ENCODE results near the gene ADORA1.

Gene ADORA1

DNA sequence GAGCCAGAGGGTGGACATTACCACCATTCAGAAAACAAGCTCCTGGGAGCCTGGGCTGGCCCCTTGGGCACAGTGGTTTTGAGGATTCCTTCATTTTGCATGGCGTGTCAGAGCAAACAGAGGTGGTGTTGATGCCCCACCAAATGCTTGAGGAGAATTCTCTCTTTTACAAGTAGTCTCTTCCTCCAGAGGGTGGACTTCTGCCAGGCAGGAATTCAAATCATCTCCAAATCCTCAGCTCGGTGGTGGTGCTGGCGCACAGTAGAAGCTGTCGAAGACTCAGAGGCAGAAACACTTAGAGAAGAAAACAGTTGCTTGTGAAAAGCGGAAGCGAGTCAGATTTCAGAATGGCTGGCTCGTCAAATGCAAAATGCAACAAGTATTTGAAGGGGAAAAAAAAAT is 62.4 kb downstream of the ADORA1 start:
- DNase-seq, result no peak

DNA sequence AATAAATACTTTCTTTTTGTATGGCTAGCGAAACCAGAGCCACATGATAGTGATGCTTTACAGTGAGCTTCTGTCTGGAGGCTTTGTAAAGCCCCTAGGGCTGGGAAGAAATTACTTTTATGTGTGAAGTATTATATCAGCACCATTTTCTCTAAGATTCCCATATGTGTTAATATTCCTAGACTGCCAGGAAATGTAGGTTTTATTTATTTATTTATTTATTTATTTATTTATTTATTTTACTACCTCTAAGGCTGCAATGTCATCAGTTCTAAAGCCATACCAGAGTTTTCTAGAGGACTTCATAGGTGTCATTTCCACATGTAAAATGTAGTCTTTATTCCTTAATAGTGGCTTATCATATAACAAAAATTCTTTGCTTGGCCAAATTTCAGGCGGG is 63.4 kb downstream of the ADORA1 start:
- DNase-seq, result no peak

DNA sequence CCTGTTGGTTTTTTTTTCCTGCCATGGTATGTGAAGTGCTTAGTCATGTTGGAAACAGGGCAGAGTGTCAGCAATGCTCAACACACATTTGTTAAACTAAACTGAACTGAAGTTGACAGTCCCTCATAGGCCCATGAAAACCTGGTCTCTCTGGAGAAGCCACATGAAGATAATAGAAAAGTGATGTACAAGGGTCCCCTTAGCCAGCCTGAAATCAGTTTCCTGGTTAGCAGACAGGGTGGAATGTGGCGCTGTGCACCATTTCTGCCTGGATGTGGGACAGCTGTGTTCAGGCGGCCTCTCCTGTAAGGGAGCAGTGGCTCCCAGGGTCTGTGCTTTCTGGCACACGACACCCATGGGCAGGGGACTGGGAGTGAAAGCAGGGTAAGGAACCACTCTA is 68.8 kb downstream of the ADORA1 start:
- DNase-seq, result no peak

- DNase-seq, result no peak
These were observed 70.1 kb downstream of the ADORA1 start for GRCh38 chr1:203197625-203198024.

DNA sequence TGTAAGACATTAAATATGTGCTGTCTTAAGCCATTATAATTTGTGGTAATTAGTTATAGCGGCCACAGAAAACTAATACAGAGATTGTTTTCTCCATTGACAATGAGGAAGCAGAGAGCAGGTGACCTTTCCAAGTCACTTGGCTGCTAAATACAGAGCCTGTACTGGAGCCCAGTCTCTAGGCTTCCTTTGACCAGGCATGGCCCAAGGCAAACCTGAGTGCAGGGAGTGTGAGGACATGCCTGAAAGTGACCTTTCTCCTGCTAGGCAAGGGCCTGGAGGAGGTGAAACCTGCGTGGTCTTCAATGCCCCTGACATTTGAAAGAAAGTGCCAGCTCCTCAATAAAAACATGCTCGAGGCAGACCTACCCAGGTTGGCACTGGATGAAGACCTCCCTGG is 71.5 kb downstream of the ADORA1 start:
- DNase-seq, result no peak

GRCh38 chr1:203199481-203199815 is 71.9 kb downstream of the ADORA1 start:
- DNase-seq, result no peak

DNA sequence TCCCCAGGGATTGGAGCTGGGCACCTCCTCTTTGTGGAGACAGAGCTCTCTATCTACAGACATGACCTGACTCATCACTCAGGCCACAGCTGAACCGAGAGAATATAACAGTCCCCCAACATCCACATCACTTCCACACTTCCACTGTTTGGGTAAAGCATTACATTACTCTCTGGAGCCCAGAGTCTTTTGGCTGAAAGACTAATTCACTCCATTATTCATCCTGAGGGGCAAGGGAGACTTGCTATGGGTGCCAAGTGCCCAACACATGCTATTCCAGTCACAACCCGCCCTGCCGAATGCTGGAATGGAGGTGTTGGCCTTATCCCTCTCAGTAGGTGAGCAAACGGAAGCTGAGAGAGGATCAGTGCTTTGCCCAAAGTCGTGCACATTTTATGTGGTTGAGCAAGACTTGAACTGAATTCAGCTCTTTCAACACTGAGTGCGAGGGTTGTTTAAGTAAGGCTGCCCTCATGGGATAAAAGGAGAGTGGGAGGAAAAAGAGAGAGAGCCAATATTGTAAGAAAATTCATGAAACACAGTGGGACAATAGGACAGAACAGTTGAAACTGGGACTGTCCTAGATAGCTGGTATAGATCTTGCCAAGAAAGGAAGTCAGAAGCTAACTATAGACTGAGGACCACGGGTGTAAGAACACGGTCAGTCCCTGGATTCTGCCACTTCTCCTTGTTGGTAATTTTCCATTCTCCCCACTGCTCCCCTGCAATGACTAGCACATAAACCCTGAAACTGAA is 72.5 kb downstream of the ADORA1 start:
- peak; percentile 86 for DNase-seq

DNA sequence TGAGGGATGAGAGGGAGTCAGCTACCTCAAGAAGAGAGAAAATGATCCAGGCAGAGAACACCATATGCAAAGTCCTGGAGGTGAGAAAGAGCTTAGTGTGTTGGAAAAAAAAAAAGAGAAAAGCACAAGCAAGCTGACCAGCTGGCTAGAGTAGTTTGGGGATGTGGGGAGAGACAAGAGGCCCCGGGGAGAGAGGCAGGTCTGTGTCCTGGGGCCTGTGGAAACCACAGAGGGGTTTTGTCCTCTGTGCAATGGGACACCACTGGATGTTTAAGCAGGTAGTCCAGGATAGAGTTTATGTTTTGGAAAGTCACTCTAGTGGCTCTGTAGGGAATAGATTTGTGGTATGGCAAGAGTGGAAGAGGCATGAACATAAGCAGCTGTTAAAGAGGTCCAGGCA is 73.4 kb downstream of the ADORA1 start:
- DNase-seq, result no peak

DNA sequence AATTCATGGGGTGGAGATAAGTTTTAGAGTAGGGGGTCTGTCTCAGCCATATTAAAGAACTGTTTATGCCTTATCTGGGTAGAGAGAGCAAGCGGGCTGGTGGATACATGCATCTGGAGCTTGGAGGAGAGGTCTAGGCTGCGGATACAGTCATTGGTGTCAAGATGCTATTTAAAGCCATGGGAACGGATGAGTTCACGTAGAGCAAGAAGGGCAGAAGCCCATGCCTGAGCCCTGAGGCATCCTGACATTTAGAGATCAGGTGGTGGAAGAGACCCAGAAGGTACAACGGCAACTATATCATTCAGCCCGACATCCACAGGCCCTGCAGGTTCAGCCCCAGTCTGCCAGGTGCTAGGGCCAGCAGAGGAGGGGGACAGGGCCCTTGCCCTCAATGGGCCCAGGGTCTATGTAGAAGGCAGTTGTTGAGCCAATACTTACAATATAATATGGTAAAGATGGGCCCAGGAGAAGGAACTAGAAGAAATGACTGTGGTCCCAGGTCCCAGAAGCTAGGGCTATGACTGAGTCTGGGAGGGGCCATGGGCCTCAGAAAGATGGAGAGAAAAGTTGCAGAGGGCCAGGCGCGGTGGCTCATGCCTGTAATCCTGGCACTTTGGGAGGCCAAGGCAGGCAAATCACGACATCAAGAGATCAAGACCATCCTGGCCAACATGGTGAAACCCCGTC is 74.1 kb downstream of the ADORA1 start:
- DNase-seq, result no peak

- DNase-seq, result peak; percentile 87
These were observed 75.1 kb downstream of the ADORA1 start for GRCh38 chr1:203202431-203203245.

DNA sequence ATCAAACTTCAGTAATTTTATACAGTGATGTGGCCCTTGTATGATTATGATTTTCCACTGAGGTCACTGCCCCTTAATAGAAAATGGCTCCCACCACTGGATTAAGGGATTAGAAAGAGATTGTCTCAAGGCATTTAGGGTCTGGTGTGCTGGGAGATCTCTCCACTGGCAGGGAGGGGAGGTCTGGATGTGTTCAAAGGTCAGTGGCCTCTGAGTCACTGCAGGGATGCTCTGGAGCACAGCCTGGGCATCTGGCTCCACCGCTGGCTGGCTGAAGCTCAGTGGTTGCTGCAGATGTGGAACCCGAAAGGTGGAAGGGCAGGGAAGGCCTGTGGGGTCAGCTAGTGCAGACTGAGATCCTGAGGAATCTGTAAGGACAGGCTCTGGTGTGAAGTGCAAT is 77.2 kb downstream of the ADORA1 start:
- no peak for DNase-seq

DNA sequence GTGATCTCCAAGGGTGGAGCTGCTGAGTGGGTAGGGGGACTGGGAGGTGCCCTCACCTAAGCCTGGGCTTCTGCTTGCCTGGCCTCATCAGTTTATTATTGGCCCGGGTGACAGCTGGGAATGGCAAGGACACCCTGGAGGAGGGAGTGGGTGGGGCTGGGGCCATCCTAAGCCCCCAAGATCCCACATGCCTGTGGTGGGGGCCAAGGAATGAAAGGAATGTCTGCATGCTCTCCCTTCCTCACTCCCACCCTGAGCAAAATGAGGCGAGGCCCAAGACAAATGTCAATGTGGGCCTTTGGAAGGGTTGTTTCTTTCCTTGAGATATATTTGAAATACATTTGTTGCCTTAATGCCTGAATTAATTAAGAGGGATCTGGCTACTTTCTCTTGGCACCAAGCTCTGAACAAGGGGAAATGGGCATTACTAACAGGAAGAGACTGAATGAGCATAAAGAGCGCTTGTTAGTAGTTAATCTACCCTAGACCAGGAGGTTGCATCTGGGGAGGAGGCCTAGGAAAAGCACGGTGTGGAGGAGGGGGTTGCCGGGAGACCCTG is 78.7 kb downstream of the ADORA1 start:
- no peak for DNase-seq

DNA sequence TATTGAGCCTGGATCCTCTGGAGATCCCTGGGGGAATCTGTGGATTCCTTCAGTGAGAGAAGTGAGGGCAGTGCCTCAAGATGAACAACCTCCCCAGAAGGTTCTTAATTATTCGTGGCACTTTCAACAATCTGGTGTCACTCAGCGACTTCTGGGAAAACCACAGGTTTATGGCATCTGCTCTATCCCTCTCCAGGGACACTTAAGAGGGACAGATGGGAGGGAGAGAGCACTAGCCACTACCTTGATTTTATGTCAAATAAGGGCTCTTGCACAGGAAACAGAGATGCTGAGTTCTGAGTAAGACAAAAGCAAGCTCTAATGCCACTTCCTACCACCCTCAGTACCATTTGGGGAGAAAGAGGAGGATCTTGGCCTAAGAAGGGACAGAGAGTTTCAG is 80.2 kb downstream of the ADORA1 start:
- no peak for DNase-seq

DNA sequence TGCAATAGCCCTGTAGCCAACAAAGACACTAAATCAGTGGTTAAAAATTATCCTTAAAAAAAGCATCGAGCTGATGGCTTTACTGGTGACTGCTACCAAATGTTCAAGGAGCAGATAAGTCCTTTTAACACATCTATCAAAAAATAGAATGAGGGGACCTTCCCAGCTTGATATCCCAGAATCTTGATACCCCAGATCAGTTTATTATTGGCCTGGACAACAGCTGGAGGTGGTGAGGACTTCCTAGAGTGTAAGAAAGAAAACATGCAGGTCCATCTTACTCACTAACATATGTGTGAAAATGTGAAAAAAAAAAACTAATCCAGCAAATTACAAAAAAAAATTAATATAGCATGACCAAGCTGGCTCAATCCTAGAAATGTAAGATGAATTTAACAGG is 80.7 kb downstream of the ADORA1 start:
- DNase-seq, result no peak

- DNase-seq, result no peak
These were observed 82.8 kb downstream of the ADORA1 start for GRCh38 chr1:203210350-203210749.

DNA sequence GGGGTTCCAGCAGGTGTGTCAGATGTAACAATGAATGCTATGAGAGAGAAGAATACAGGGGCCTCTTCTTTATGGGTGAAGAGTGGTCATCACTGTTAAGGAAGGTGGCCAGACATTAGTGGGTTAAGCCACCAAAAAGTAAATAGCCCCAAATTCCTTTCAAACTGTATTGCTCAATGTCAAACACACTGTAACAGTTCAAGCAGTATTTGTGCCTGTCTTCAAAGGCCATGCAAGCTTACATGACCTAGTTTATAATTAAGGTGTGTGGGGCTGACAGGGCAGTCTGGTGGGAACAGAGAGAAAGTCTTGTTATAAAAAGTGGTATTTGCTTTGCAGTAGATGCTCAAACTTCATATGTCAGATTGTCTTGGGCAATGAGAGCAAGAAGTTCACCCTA is 83.5 kb downstream of the ADORA1 start:
- DNase-seq, result no peak

- DNase-seq, result no peak
These were observed 84.3 kb downstream of the ADORA1 start for GRCh38 chr1:203211812-203212211.

DNA sequence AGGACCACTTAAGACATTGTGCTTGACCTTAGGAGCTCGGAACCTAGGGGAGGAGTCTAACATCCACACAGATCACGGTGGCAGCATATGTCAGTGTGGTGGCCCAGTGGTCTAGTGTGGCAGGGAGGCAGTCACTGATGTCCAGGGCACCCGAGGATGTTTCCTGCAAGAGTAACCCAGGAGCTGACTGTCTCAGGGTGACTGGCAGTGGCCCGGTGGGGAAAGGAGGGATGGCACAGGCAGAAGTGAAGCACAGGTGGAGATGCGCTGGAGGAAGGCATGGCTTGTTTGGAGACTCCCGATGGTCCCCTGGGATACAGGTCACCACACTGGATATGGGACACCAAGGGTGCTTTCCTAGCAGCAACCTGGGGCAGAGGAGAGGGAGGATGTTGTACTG is 85.6 kb downstream of the ADORA1 start:
- DNase-seq, result no peak

- DNase-seq, result peak; percentile 93
These were observed 87.3 kb downstream of the ADORA1 start for GRCh38 chr1:203214871-203215270.

GRCh38 chr1:203215573-203215972 is 88.0 kb downstream of the ADORA1 start:
- DNase-seq, result no peak

DNA sequence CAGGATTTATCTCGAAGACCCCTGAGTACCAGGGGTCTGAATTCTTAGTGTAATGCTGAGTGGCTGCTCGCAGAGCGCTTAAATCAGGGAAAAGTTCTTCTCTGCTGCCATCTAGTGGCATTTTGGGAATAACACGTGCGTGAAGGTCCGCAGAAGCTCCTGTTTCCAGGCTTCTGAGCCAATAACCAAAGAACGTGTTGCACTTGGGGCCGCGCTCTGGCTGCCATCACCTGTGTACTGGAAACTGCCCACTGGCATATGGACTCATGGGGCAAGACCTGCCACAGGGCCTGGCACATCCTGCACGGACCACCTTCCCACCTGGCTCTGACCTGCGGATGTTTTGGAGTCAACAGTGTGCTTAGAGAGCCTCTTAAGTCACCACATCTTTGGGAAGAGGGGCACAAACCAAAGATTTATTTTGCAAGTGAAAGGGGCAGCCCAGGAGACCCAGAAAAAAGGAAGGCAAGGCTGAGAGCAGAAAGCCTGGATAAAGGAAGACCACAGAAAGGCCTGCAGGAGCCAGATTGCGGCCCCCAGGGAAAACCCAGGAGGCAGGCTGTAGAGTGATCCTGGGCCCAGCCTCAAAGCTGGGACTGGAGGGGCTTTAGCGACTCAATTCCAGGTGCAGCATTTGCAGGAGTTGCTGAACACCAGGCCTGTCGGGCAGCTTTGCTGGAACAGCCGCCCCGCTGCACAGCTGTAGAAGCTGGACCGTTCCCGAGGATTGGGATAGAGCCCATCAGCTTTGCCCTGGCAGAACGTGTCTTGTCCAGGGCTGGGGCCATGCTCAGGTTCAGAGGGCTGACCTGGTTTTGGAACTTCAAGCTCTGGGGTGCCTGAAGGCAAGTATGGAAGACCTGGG is 89.0 kb downstream of the ADORA1 start:
- DNase-seq, result peak; percentile 78

Data from inflammatory macrophage treated with lipopolysaccharide for 4 hours (primary cell).